Measurements from ENCODE around the gene CFDP1. TPM values are rescaled to one million over a fixed set of nuclear protein-coding genes. Genes with fewer than 3 reads are reported as not detected.

CFDP1 gene
- total and polyA plus RNA-seq, 2 of the 13 experiments (the other 11 are each of a cell fraction or from before 2014, with no cell fraction given): 78.6 to 153 TPM

GRCh38 chr16:75264999-75265910 is 168.0 kb downstream of the CFDP1 start:
- Histone ChIP-seq H2AFZ (ENCODE audit: low read length) (no peak overlapping the region), H3K4me1 (ENCODE audit: insufficient read depth, low read length) (peaks cover 70% of the 10 kb centered on the region), H3K4me3 (replicated peaks in 1 of 3; ENCODE audit: insufficient read depth in 1 of 3, low read depth in 2 of 3, low read length in 3 of 3) (peak overlapping the region; percentile 92 to 99 (median 96)), H3K27me3 (ENCODE audit: control insufficient read depth in 1 of 2, insufficient read depth in 2 of 2, low read length in 2 of 2) (no peaks in the 10 kb centered on the region), H3K4me2 (ENCODE audit: low read depth, low read length) (peak overlapping the region; percentile 98), H3K9ac (ENCODE audit: insufficient read depth, low read depth, low read length) (peak overlapping the region; percentile 96), H3K79me2 (ENCODE audit: insufficient read depth, low read length) (peaks cover 52% of the 10 kb centered on the region), H3K36me3 (replicated peaks in 1 of 2; ENCODE audit: control insufficient read depth in 1 of 2, insufficient read depth in 2 of 2, low read length in 2 of 2) (peaks cover 0 to 3% of the 10 kb centered on the region in 2 experiments; a peak in 1 of 5 replicates), H3K9me3 (ENCODE audit: low read length) (no peaks in the 10 kb centered on the region), H3K27ac (ENCODE audit: extremely low read length, insufficient read depth, low read length) (peak overlapping the region; percentile 61), H4K20me1 (ENCODE audit: insufficient read depth, low read length) (peaks cover 34% of the 10 kb centered on the region)
- CTCF ChIA-PET (ENCODE audit: low intra/inter-chr PET ratio, low total read pairs): no interaction called here
- no TSS peak for BruUV-seq (replicated peaks)
- WGBS (ENCODE audit: low lambda C conversion rate): 1% methylated on average over 46 of the region's 74 CpGs
- intact Hi-C loops (cut with micrococcal nuclease; ENCODE audit: unreplicated experiment) (loop anchor here (2.0 to 5.0 kb wide), 2 partner anchors 20 to 197 kb away; partner anchors contain the start of gene TMEM170A), in situ Hi-C loops (cut with HindIII; ENCODE audit: extremely low pct_ligation_motif_present, low pct_unique_long_range_greater_than_20kb) (loop anchor here (5.0 kb wide), 1 partner anchor 42 kb away; no protein-coding TSS in a partner anchor)
- ATAC-seq (no peak), DNase-seq (ENCODE audit: low spot score) (no peak), FAIRE-seq (no peak)
- POLR2A ChIA-PET: interaction anchor here (1.2 to 9.3 kb wide), 8 partner anchors 13 to 47 kb away, joined by 3 to 151 read pairs (median 40); partner anchors contain the start of gene BCAR1
- 0 out of 2 replicates have a peak, but pooled peaks have one; percentile 61 for TF ChIP-seq ETV6 (CRISPR knock-in tag; conservative IDR thresholded peaks at IDR 0.05)
- TF ChIP-seq RFXANK (CRISPR knock-in tag; IDR thresholded peaks at IDR 0.05): no peak
- TF ChIP-seq AGO1 (IDR thresholded peaks at IDR 0.05; ENCODE audit: low read depth, low read length, poor library complexity, severe bottlenecking): peak; percentile 78
- peak; percentile 70; the same call in 1 of the 2 replicates for TF ChIP-seq ZNF281 (CRISPR knock-in tag; IDR thresholded peaks at IDR 0.05; ENCODE audit: borderline replicate concordance)
- no peak for TF ChIP-seq ZNF101 (CRISPR knock-in tag; IDR thresholded peaks at IDR 0.05; ENCODE audit: borderline replicate concordance, low read depth)
- TF ChIP-seq MEF2D (CRISPR knock-in tag; IDR thresholded peaks at IDR 0.05): peak; percentile 48; the same call in 1 of the 2 replicates
- peak; percentile 74; the same call in 1 of the 2 replicates for TF ChIP-seq ZNF235 (CRISPR knock-in tag; IDR thresholded peaks at IDR 0.05; ENCODE audit: borderline replicate concordance)
- 0 out of 2 replicates have a peak, but pooled peaks have one; percentile 59 for TF ChIP-seq ZNF367 (CRISPR knock-in tag; IDR thresholded peaks at IDR 0.05; ENCODE audit: borderline replicate concordance)
- TF ChIP-seq EEA1 (CRISPR knock-in tag; IDR thresholded peaks at IDR 0.05; ENCODE audit: borderline replicate concordance): no peak; the same call in 1 of the 2 replicates
- peak; percentile 21; the same call in 1 of the 2 replicates for TF ChIP-seq ZBTB7B (CRISPR knock-in tag; IDR thresholded peaks at IDR 0.05)
- peak; percentile 83 for TF ChIP-seq GLI4 (CRISPR knock-in tag; IDR thresholded peaks at IDR 0.05; ENCODE audit: borderline replicate concordance)
- TF ChIP-seq NR2F6 (IDR thresholded peaks at IDR 0.05): no peak
- TF ChIP-seq NR2F6 (CRISPR knock-in tag; IDR thresholded peaks at IDR 0.05): no peak
- peak; percentile 50; the same call in 1 of the 2 replicates for TF ChIP-seq ZBTB7A (CRISPR knock-in tag; IDR thresholded peaks at IDR 0.05)
- peak; percentile 53; the same call in 1 of the 2 replicates for TF ChIP-seq ZBTB10 (CRISPR knock-in tag; IDR thresholded peaks at IDR 0.05; ENCODE audit: borderline replicate concordance)
- TF ChIP-seq GABPB1 (CRISPR knock-in tag; IDR thresholded peaks at IDR 0.05): peak; percentile 67; the same call in 1 of the 2 replicates

Data from HepG2 (cell line).